Measurements from ENCODE around the gene PSMG2.
A peak's percentile ranks its signal among the peaks of the same experiment; 100 is the strongest.

Gene PSMG2, protein sequence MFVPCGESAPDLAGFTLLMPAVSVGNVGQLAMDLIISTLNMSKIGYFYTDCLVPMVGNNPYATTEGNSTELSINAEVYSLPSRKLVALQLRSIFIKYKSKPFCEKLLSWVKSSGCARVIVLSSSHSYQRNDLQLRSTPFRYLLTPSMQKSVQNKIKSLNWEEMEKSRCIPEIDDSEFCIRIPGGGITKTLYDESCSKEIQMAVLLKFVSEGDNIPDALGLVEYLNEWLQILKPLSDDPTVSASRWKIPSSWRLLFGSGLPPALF

GRCh38 chr18:12702221-12703095 is at the start of gene PSMG2, which contains the start of gene CEP76:
PSMG2 (plus strand) TSS chr18:12703042; CDS start chr18:12703108, 66 bp downstream.
CEP76 (minus strand) TSS chr18:12702723; CDS start chr18:12702548, 175 bp downstream.
- DNase-seq = peak; percentile 91

GRCh38 chr18:12654971-12655370 is 47.9 kb upstream of the PSMG2 start:
- DNase-seq = no peak

DNA sequence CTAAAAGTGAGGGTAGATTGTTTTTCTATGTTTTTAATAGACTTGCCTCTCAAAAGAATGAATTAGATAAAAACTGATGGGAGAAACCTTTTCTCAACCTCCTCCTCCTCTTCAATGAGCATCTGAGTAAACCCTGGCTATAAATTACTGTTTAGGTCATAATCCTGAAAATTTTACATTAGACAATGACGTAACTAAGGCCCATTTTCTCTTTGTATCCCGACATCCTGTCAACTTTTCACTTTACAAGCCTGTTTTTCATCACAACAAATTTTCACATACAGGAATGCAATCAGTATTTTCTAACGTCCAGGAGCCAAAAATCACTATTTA is 46.3 kb upstream of the PSMG2 start:
- DNase-seq = no peak

DNA sequence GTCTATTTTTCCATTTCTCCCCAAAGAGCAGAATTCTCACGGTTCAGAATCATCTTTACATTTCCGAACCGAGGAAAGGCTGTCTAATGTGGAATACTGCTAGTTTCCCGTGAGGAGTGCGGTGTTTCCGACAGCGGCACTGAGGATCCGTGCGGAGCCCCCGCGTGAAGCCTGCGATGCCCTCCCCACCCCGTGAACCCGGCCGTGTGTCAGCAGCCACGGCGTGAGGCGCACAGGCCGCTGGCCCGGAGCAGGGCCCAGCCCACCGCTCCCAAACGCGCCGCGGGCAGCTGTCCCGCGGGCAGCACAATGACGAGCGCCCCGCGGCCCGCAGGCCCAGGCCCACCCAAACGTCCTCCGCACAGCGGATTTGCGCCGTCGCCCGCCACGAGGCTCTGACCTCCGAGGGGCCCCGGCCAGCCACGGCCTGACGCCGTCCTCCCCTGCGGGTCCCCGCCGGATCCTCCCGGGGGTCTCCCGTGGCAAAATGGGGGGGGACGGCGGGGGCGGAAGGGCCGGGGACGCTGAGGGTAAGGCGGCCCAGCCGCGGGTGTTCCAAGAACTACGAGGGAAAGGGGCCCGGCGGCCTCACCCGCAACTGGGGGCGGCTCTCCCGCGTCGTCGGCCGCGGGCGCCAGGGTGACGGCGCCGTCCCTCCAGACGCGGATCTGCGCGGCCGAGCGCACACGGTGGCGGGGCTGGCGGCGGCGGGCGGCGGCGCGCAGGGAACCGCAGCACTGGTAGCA is 45.7 kb upstream of the PSMG2 start:
- DNase-seq = peak; percentile 46

- peak; percentile 84 for DNase-seq
These were observed 45.0 kb upstream of the PSMG2 start, which contains the start of gene SPIRE1 for GRCh38 chr18:12657684-12658425. SPIRE1 (minus strand) TSS chr18:12658107; CDS start chr18:12657866, 241 bp downstream.

DNA sequence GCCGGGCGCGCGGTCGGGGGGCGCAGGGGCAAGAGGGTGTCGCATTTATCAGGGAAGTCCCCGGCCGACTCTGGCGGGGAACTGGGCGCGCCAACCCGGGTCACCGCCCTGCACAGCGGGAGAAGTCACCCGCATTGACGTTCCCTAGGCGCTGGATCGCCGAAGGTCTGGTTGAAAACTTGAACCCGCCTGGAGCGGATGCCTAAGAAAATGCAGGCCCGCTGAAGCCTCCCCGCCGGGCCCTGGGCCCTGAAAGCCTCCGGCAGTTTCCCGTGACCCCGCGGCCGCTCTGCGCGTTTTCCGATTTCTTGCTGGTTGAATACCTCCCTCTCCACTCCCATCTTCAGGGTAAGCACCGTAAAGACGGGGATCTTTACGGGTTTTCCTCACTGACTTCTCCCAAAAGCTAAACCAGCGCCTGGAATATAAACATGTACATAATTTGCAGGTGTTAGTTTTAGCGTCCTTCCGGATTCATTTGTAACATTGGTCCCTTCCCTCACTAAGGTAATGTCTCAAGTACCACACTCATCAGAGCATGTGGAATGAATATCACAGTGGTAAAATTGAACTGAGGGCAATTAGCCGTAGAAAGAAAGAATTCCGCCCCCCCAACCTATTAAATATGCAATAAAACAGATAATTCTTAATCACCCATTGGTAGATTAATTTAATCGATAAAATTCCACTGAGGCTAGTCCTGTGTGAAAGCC is 44.3 kb upstream of the PSMG2 start:
- DNase-seq = peak; percentile 79

DNA sequence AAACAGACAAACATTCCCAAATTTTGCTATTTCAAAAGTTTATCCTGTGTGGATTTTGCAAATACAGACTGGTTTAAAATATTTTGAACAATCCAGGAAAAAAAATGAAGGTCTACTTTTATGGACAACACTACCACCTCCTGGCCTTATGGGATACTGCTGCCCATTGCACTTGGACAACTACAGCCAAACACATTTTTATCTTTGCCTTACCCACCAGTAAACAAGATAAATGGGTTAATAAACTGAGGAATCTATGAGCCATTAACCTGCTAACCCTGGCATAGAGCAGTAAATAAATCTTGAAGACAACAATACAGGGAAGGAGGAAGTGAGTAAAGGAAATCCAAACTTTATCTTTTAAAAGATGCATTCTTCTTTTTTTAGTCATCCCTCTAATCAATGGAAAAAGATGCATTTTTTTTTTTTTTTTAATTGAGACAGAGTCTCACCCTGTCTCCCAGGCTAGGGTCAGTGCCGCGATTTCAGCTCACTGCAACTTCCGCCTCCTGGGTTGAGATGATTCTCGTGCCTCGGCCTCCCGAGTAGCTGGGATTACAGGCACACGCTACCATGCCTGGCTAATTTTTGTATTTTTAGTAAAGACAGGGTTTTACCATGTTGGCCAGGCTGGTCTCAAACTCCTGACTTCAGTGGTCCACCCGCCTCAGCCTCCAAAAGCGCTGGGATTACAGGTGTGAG is 42.8 kb upstream of the PSMG2 start:
- peak; percentile 64 for DNase-seq

GRCh38 chr18:12668041-12668440 is 34.8 kb upstream of the PSMG2 start:
- DNase-seq = no peak

- DNase-seq = no peak
These were observed 23.6 kb upstream of the PSMG2 start for GRCh38 chr18:12679183-12679786.

DNA sequence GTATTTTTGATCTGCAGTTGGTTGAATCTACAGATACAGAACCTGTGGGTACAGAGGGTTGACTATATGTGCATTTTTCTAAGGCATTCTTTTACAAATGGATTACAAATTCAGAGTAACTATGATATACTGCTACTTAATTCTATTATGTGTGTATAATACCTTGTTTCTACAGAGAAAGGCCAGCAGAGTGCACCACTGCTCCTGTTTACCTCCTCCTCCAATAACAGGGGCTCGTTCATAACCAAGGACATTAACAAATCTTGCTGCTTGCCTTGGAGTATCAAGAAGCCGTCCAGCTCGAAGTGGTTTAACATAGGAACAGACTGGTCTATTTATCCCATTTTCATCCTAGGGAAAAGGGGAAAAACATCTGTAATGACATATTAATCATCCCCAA is 16.7 kb upstream of the PSMG2 start:
- DNase-seq = peak; percentile 69

- DNase-seq = no peak
These were observed 13.5 kb upstream of the PSMG2 start for GRCh38 chr18:12689256-12689850.

DNA sequence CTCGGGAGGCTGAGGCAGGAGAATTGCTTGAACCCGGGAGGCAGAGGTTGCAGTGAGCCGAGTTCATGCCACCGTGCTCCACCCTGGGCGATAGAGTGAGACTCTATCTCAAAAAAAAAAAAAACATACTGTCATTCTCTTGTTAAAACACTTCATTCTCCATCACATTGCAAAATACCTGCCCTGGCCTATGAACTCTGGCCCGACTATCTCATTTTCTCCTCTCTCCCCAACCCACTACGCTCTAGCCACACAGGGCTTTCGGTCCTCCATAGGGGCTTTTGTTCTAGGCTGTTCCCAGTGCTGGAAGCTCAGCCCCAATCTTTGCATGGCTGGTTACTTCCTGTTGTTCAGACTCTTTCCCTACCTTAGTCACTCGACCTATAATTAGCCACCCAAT is 10.6 kb upstream of the PSMG2 start:
- DNase-seq = no peak

- DNase-seq = no peak
These were observed 8.8 kb upstream of the PSMG2 start for GRCh38 chr18:12694032-12694431.

GRCh38 chr18:12699747-12700146 is 3.1 kb upstream of the PSMG2 start:
- DNase-seq = no peak

GRCh38 chr18:12701161-12701560 is 1.7 kb upstream of the PSMG2 start:
- no peak for DNase-seq

DNA sequence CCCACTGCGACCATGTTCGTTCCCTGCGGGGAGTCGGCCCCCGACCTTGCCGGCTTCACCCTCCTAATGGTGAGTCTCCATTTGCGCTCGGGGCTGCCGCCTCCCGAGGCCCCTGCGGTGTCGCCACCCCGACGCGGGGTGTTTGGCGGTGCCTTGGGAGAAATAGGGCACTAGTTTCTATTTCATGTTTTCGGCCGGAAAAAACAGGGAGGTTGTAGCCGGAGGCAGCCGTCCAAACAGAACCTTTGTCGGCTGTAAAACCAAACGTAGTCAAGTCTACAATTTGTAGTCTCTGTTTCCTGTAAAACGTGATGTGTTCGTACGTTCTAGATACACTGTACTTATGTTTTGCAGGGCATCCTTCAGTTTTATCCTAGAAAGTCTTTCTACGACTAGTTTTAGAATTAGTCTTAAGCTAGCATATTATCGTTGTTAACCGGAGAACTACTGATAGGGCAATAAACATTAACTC is 290 bp downstream of the PSMG2 start:
- no peak for DNase-seq

DNA sequence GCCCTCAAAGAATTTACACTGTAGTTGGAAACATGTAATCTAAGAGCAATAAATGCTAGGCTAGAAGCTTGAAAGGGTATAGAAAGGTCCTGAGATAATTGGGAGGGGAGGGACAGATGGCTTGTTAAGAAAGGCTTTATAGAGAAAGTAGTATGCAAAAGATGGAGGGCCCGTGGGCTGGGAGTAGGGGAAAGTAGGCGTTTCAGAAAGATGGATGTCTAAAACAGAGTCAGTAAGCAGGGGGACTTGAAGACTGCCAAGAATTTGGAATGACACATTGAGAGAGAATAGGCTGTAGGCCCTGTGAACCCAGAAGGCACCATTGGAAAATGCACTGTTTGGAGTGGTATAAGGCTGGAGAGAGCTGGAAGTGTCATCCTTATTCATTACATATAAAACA is 822 bp downstream of the PSMG2 start:
- DNase-seq = peak; percentile 62

GRCh38 chr18:12711446-12711845 is 8.6 kb downstream of the PSMG2 start:
- no peak for DNase-seq

DNA sequence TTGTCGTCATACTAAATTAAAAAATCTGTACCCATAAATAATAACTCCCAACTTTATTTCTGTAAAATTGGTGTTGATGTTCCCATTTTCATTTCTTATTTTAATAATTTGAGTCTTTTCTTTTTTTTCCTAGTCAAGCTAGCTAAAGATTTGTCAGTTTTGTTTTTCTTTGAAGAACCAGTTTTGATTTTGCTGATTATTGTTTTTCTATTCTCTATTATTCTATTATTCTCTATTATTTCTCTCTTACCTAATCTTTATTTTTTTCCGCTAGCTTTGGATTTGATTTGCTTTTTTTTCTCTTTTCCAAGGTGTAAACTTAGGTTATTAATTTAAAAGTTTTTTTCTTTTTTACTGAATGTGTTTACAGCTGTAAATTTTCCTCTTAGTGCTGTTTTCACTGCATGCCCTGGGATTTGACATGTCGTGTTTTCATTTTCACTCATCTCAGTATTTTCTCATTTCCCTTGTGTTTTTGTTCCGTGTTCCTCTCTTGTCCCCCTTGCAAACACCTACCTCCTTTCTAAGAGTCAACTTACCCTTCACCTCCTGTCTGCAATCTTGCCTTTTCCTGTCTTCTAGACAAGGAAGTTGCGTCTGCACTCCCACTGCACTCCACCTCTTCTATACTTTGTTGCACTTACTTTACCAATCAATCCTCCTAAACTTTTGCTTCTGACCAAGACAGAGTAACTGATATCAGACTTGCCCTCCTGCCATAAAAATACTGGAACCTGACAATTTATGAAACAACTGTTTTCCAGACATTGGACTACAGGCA is 18.8 kb downstream of the PSMG2 start:
- DNase-seq = no peak

DNA sequence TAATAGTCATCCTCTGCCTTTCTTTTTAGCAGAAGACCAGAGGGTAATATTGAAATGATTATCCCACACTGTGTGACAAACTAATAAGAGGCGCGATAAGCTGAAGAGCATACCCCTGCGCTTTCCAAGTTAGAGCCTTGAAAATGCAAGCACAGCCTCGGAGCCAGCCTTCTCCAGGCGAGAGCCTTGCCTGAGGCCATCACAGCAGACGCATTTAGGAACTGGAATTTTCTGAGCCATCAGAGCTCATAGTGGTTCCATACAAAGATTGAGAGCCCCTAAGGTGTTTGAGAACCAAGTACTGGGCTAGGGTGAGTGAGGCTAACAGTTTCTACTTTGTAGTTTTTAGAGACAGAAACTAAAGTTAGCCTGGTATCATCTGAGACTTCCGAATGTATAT is 19.9 kb downstream of the PSMG2 start:
- DNase-seq = no peak

All from NCI-H82 (cell line).